Activated B cell treated with CpG ODN at 0.5 μM for 24 hours (primary cell): ENCODE results near the gene BAZ1B. TPM values are rescaled to one million over a fixed set of nuclear protein-coding genes. Genes with fewer than 3 reads are reported as not detected.
"Not testable (repeated sequence)": the region's sequence is repeated elsewhere in the genome, so short reads cannot be mapped to it uniquely, and the experiment has no call there.

Experiments
- ATAC-seq: fragments of 200-7000 bp; cut with Tn5 transposase; one replicate; pipeline ENCODE4 v1.10.0; 2021; ENCODE audit warnings: low read depth, mild to moderate bottlenecking, moderate library complexity
- CTCF ChIA-PET: fragments of 350-600 bp; sonication (Branson Sonifier 250); formaldehyde crosslinking; loops from one replicate; lab custom pipeline; 2021; ENCODE audit warnings: antibody characterized with exemption; lab: Charles Lee
- POLR2A ChIA-PET: fragments of 350-600 bp; sonication (Branson Sonifier 250); formaldehyde crosslinking; loops from one replicate; lab custom pipeline; 2021; ENCODE audit warnings: antibody characterized with exemption; lab: Charles Lee
- DNase-seq: peaks from one replicate; pipeline ENCODE4 v3.0.0; 2022
- H3K27ac Mint-ChIP-seq: one replicate; pipeline ENCODE4 v1.8.0; 2020; ENCODE audit warnings: mixed read lengths
- H3K27me3 Mint-ChIP-seq: one replicate; pipeline ENCODE4 v1.8.0; 2021; ENCODE audit warnings: mixed read lengths
- H3K36me3 Mint-ChIP-seq: one replicate; pipeline ENCODE4 v1.8.0; 2021; ENCODE audit warnings: low read depth, mixed read lengths
- H3K4me1 Mint-ChIP-seq: one replicate; pipeline ENCODE4 v1.8.0; 2021; ENCODE audit warnings: mixed read lengths
- H3K4me3 Mint-ChIP-seq: one replicate; pipeline ENCODE4 v1.8.0; 2020; ENCODE audit warnings: mild to moderate bottlenecking, mixed read lengths
- H3K9me3 Mint-ChIP-seq: one replicate; pipeline ENCODE4 v1.8.0; 2020; ENCODE audit warnings: mixed read lengths
- intact Hi-C: fragments of 100-400 bp; cut with micrococcal nuclease; formaldehyde crosslinking; loops from one replicate; pipeline ENCODE4 v1.15.1; 2024
- total RNA-seq: library from RNA; stranded (reverse); gene quantifications from 2 replicates; pipeline ENCODE4 v1.2.3, GENCODE V29; 2022
- TF ChIP-seq, protein P1 (sequence below): fragments of 200-600 bp; IDR thresholded peaks from one replicate; pipeline ENCODE4 v1.8.0; 2022; ENCODE audit warnings: antibody characterized with exemption, mild to moderate bottlenecking

The BAZ1B gene
- total RNA-seq, 1 donor from 2014 or later = 59.1 TPM

DNA sequence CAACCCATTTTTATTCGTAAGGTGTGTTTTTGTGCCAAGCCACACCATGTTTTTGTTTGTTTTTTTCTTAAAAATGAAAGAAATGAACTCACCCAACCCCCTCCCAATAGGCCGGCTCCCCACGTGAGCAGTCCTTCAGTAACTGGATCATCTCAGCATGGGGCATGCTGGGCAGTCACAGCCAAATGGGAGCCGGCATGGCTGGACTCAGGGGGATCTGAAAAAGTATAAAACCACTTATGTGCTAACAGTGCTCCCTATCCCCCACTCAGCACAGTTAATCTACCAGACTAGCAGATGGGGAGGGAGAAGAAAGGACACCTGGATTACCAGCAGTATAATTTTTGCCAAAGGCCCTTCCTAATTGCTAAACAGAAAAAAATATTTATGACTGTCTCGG lies 39.3 kb downstream of the BAZ1B start:
- H3K27me3 Mint-ChIP-seq = no peaks in the 10 kb centered on the region
- DNase-seq (no peak), ATAC-seq (no peak)
- H3K4me3 Mint-ChIP-seq = no peak overlapping the region
- H3K27ac Mint-ChIP-seq = no peak overlapping the region
- TF ChIP-seq, protein P1, sequence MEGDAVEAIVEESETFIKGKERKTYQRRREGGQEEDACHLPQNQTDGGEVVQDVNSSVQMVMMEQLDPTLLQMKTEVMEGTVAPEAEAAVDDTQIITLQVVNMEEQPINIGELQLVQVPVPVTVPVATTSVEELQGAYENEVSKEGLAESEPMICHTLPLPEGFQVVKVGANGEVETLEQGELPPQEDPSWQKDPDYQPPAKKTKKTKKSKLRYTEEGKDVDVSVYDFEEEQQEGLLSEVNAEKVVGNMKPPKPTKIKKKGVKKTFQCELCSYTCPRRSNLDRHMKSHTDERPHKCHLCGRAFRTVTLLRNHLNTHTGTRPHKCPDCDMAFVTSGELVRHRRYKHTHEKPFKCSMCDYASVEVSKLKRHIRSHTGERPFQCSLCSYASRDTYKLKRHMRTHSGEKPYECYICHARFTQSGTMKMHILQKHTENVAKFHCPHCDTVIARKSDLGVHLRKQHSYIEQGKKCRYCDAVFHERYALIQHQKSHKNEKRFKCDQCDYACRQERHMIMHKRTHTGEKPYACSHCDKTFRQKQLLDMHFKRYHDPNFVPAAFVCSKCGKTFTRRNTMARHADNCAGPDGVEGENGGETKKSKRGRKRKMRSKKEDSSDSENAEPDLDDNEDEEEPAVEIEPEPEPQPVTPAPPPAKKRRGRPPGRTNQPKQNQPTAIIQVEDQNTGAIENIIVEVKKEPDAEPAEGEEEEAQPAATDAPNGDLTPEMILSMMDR = no peak
- ChIA-PET CTCF (no interaction called here), POLR2A (no interaction called here)
- peaks cover 1% of the 10 kb centered on the region for H3K4me1 Mint-ChIP-seq
- H3K36me3 Mint-ChIP-seq = peaks cover 79% of the 10 kb centered on the region
- intact Hi-C loops = no loop called here
- no peaks in the 10 kb centered on the region for H3K9me3 Mint-ChIP-seq

DNA sequence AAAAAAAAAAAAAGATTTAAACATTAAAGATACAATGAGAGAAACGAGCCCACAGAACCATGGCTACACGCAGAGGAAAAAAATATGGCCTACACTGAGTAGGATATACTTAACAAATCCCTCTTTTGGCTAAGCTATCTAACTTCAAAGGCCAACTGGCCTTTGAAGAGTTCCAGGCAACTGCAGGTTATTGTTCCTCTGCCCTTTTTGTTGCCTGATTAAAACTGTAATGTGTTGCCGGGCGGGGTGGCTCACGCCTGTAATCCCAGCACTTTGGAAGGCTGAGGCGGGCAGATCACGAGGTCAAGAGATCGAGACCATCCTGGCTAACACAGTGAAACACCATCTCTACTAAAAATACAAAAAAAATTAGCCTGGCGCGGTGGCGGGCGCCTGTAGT lies 40.6 kb downstream of the BAZ1B start:
- intact Hi-C loops, DNase-seq, ATAC-seq, H3K9me3 Mint-ChIP-seq, CTCF ChIA-PET, H3K4me3 Mint-ChIP-seq, H3K27me3 Mint-ChIP-seq, POLR2A ChIA-PET, H3K27ac Mint-ChIP-seq, H3K4me1 Mint-ChIP-seq: not testable (repeated sequence)
- peaks cover 81% of the 10 kb centered on the region for H3K36me3 Mint-ChIP-seq

DNA sequence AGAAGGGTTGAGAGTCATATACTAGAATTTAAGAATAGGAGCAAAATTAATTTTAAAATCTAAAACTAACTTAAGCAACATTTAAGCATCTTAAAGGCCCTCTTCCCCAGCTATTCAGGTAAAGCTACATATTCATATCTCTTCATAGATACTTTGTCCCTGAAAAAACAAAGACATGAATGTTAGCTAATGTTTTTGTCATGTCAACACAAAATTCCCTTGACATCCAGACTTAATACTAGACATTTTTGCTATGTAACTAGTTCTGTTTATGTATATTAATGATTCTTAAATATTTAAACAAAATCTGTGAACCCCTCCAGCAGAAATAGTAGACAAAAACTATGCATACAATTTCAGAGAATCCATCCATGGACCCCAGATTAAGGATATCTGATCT lies 43.5 kb downstream of the BAZ1B start:
- H3K27ac Mint-ChIP-seq = no peak overlapping the region
- no peak overlapping the region for H3K4me3 Mint-ChIP-seq
- H3K4me1 Mint-ChIP-seq = peaks cover 15% of the 10 kb centered on the region
- DNase-seq = no peak
- ChIA-PET CTCF (no interaction called here), POLR2A (no interaction called here)
- TF ChIP-seq, protein P1 = no peak
- no peaks in the 10 kb centered on the region for H3K27me3 Mint-ChIP-seq
- H3K9me3 Mint-ChIP-seq = no peaks in the 10 kb centered on the region
- intact Hi-C loops = no loop called here
- ATAC-seq = no peak
- H3K36me3 Mint-ChIP-seq = peaks cover 84% of the 10 kb centered on the region

DNA sequence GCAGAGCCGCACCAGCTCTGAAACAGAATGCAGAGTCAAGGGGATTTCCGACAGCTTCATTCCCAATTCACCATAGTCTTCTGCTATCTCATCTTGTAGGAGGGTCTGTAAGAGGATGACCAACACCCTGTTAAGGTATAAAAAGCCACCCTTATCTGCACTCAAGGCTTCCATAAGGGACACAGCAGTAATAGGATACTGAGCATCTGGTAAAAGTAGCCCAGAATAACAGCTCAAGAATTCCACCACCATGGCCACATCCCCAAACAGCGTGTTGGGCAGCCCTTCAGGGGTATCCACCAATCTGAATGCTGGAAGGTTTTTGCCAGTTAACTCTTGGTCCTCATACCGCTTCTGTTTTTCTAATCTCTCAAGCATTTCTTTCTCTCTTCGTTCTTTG lies 44.7 kb downstream of the BAZ1B start:
- DNase-seq (no peak), ATAC-seq (no peak)
- Mint-ChIP-seq H3K27ac (no peak overlapping the region), H3K36me3 (peaks cover 77% of the 10 kb centered on the region), H3K4me3 (no peak overlapping the region), H3K9me3 (no peaks in the 10 kb centered on the region), H3K27me3 (no peaks in the 10 kb centered on the region), H3K4me1 (peaks cover 15% of the 10 kb centered on the region)
- POLR2A ChIA-PET = no interaction called here
- intact Hi-C loops = no loop called here
- CTCF ChIA-PET = interaction anchor here (1.3 kb wide), 1 partner anchor 26 kb away, joined by 3 read pairs; no protein-coding TSS in a partner anchor
- TF ChIP-seq, protein P1 = no peak

DNA sequence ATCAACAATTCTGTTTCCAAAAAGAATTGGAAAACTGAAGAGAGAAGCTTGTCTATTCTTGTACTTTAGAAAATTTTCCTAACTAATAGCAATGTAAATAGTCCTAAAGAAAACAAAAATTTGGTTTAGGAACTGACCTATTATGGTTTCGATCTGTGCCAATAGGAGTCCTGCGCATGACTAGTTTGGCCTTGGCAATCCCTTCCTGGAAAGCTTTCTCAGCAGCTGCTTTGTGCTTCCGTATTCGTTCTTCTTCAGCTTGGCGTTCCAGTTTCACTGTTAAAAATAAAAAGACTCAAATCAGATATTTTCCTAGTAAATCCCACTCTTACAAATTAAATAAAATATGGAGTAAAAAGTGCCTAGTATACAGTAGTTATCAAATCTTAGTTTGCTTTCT lies 51.9 kb downstream of the BAZ1B start:
- CTCF ChIA-PET = no interaction called here
- DNase-seq (no peak), ATAC-seq (no peak)
- intact Hi-C loops = no loop called here
- Mint-ChIP-seq H3K27ac (no peak overlapping the region), H3K4me3 (no peak overlapping the region), H3K4me1 (peaks cover 5% of the 10 kb centered on the region), H3K9me3 (no peaks in the 10 kb centered on the region), H3K27me3 (no peaks in the 10 kb centered on the region), H3K36me3 (peaks cover 71% of the 10 kb centered on the region)
- TF ChIP-seq, protein P1 = no peak
- POLR2A ChIA-PET = no interaction called here

DNA sequence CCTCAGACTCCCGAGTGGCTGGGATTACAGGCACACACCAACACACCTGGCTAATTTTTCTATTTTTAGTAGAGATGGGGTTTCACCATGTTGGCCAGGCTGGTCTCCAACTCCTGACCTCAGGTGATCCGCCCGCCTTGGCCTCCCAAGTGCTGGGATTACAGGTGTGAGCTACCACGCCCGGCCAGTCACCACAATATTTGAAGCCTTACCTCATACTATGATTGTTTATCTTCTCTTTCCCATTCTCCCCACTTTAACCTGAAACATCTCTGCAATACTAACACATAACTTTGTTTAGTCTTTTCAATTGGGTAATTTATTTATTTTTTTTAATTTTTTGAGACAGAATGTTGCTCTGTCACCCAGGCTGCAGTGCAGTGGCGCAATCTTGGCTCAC lies 55.0 kb downstream of the BAZ1B start:
- CTCF ChIA-PET, POLR2A ChIA-PET, intact Hi-C loops: not testable (repeated sequence)

More for the DNA sequence above, 55.0 kb downstream of the BAZ1B start:
- not testable (repeated sequence) for ATAC-seq, H3K4me3 Mint-ChIP-seq, H3K27ac Mint-ChIP-seq, H3K9me3 Mint-ChIP-seq, H3K27me3 Mint-ChIP-seq, H3K4me1 Mint-ChIP-seq, DNase-seq
- peaks cover 84% of the 10 kb centered on the region for H3K36me3 Mint-ChIP-seq
